OCI-LY1 (cell line): ENCODE data around the gene P2RY4.

Experiments
- H2AFZ ChIP-seq: fragments of 200-600 bp; sonication (generic), shearing (Covaris generic); 2 replicates; pipeline ENCODE4 v1.6.0; 2014; ENCODE audit warnings: antibody characterized with exemption, mild to moderate bottlenecking, low read length
- H3F3A ChIP-seq: fragments of 200-600 bp; sonication (generic), shearing (Covaris generic); 2 replicates; pipeline ENCODE4 v1.6.0; 2014; ENCODE audit warnings: mild to moderate bottlenecking, antibody characterized with exemption, low read length, moderate library complexity; ENCODE audit not compliant: insufficient read depth
- H3K27ac ChIP-seq: fragments of 200-600 bp; sonication (generic); 2 replicates; pipeline ENCODE4 v1.5.1; 2014; ENCODE audit warnings: low read length, mixed run types, mild to moderate bottlenecking, low read depth; ENCODE audit not compliant: poor library complexity, severe bottlenecking
- H3K27me3 ChIP-seq: fragments of 200-600 bp; sonication (generic); 2 replicates; pipeline ENCODE4 v1.6.0; 2014; ENCODE audit warnings: antibody characterized with exemption, mild to moderate bottlenecking, low read length, moderate library complexity; ENCODE audit not compliant: insufficient read depth
- H3K36me3 ChIP-seq: fragments of 200-600 bp; sonication (generic); 2 replicates; pipeline ENCODE4 v1.6.1; 2014; ENCODE audit warnings: mild to moderate bottlenecking, antibody characterized with exemption, low read length, moderate library complexity, mixed read lengths; ENCODE audit not compliant: insufficient read depth
- H3K4me1 ChIP-seq: fragments of 200-600 bp; sonication (generic); 2 replicates; pipeline ENCODE4 v1.5.1; 2014; ENCODE audit warnings: mild to moderate bottlenecking, low read length, moderate library complexity; ENCODE audit not compliant: insufficient read depth, severe bottlenecking
- H3K4me2 ChIP-seq: fragments of 200-600 bp; sonication (generic), shearing (Covaris generic); 2 replicates; pipeline ENCODE4 v1.6.1; 2014; ENCODE audit warnings: low read length
- H3K4me3 ChIP-seq: fragments of 200-600 bp; sonication (generic); 2 replicates; pipeline ENCODE4 v1.5.1; 2014; ENCODE audit warnings: low read length, low read depth, mild to moderate bottlenecking, mixed read lengths; ENCODE audit not compliant: poor library complexity, severe bottlenecking
- H3K79me2 ChIP-seq: fragments of 200-600 bp; shearing (Covaris generic); 2 replicates; pipeline ENCODE4 v1.6.1; 2016; ENCODE audit warnings: mixed run types, low read length, mixed read lengths; ENCODE audit not compliant: insufficient read depth
- H3K9ac ChIP-seq: fragments of 200-600 bp; sonication (generic), shearing (Covaris generic); 2 replicates; pipeline ENCODE4 v1.6.1; 2014; ENCODE audit warnings: mild to moderate bottlenecking, low read length, mixed read lengths
- H3K9me2 ChIP-seq: fragments of 200-600 bp; sonication (generic), shearing (Covaris generic); 2 replicates; pipeline ENCODE4 v1.6.1; 2014; ENCODE audit warnings: low read depth, mild to moderate bottlenecking, low read length, mixed read lengths
- H3K9me3 ChIP-seq: fragments of 200-600 bp; shearing (Covaris generic); 2 replicates; pipeline ENCODE4 v1.6.1; 2014; ENCODE audit warnings: low read length, mixed read lengths
- H4K20me1 ChIP-seq: fragments of 200-600 bp; sonication (generic), shearing (Covaris generic); 2 replicates; pipeline ENCODE4 v1.6.0; 2016; ENCODE audit warnings: mild to moderate bottlenecking, low read length; ENCODE audit not compliant: insufficient read depth
- CTCF ChIP-seq: fragments of 200-600 bp; sonication (generic), shearing (Covaris generic); IDR thresholded peaks from 2 replicates; pipeline ENCODE4 v1.5.1; 2017; ENCODE audit warnings: mild to moderate bottlenecking, antibody characterized with exemption, low read length, moderate library complexity, mixed read lengths
- EZH2 ChIP-seq: fragments of 200-600 bp; sonication (generic), shearing (Covaris generic); IDR thresholded peaks from 2 replicates; pipeline ENCODE4 v1.8.0; 2017; ENCODE audit warnings: borderline replicate concordance, mixed run types, mild to moderate bottlenecking, antibody characterized with exemption, low read length, moderate library complexity, mixed read lengths

P2RY4 gene

GRCh38 chrX:70260104-70260503, at the start of gene P2RY4:
Gene P2RY4, minus strand, starts transcription at chrX:70260204. Its CDS starts 580 bp downstream, at chrX:70259624.
- H3K4me2 ChIP-seq = no peak within 1 kb of the TSS
- H2AFZ ChIP-seq = no peak within 1 kb of the TSS
- no peaks in the 10 kb centered on the region for H3K4me1 ChIP-seq
- no peaks in the 10 kb centered on the region for H3K27me3 ChIP-seq
- no peaks in the 10 kb centered on the region for H3K9me2 ChIP-seq
- TF ChIP-seq EZH2 = no peak
- TF ChIP-seq CTCF = no peak
- H3K79me2 ChIP-seq = no peaks in the 10 kb centered on the region
- no peaks in the 10 kb centered on the region for H4K20me1 ChIP-seq
- H3K9me3 ChIP-seq = no peaks in the 10 kb centered on the region
- H3F3A ChIP-seq = no peaks in the 10 kb centered on the region
- no peak within 1 kb of the TSS for H3K9ac ChIP-seq
- H3K27ac ChIP-seq = no peak within 1 kb of the TSS
- no peak within 1 kb of the TSS for H3K4me3 ChIP-seq
- no peaks in the 10 kb centered on the region for H3K36me3 ChIP-seq

GRCh38 chrX:70301716-70302115, 41.7 kb upstream of the P2RY4 start:
- TF ChIP-seq CTCF (no peak), EZH2 (no peak)
- Histone ChIP-seq H3K9ac (no peak overlapping the region), H3K27ac (no peak overlapping the region), H3K79me2 (no peaks in the 10 kb centered on the region), H3K9me3 (no peaks in the 10 kb centered on the region), H3K4me1 (no peaks in the 10 kb centered on the region), H3F3A (no peaks in the 10 kb centered on the region), H3K36me3 (peaks cover 64% of the 10 kb centered on the region), H2AFZ (no peak overlapping the region), H3K27me3 (no peaks in the 10 kb centered on the region), H3K4me2 (no peak overlapping the region), H3K4me3 (no peak overlapping the region), H4K20me1 (no peaks in the 10 kb centered on the region), H3K9me2 (no peaks in the 10 kb centered on the region)

GRCh38 chrX:70293621-70294020, 33.6 kb upstream of the P2RY4 start:
- no peak overlapping the region for H3K9ac ChIP-seq
- H3K9me3 ChIP-seq = no peaks in the 10 kb centered on the region
- no peak overlapping the region for H3K4me2 ChIP-seq
- no peak for TF ChIP-seq EZH2
- no peaks in the 10 kb centered on the region for H3F3A ChIP-seq
- H3K4me3 ChIP-seq = no peak overlapping the region
- H3K36me3 ChIP-seq = peaks cover 35% of the 10 kb centered on the region
- no peak overlapping the region for H2AFZ ChIP-seq
- H3K4me1 ChIP-seq = peaks cover 28% of the 10 kb centered on the region
- no peaks in the 10 kb centered on the region for H4K20me1 ChIP-seq
- peaks cover 19% of the 10 kb centered on the region for H3K79me2 ChIP-seq
- H3K9me2 ChIP-seq = no peaks in the 10 kb centered on the region
- H3K27ac ChIP-seq = no peak overlapping the region
- H3K27me3 ChIP-seq = no peaks in the 10 kb centered on the region

- no peaks in the 10 kb centered on the region for H3K9me3 ChIP-seq
- H3K36me3 ChIP-seq = peaks cover 35% of the 10 kb centered on the region
- no peak overlapping the region for H3K27ac ChIP-seq
- no peaks in the 10 kb centered on the region for H3K27me3 ChIP-seq
- H3K9me2 ChIP-seq = no peaks in the 10 kb centered on the region
- no peak for TF ChIP-seq CTCF
- TF ChIP-seq EZH2 = no peak
- H3K4me2 ChIP-seq = peak overlapping the region; percentile 85; the same call in 1 of the 2 replicates
- peaks cover 28% of the 10 kb centered on the region for H3K4me1 ChIP-seq
- H4K20me1 ChIP-seq = no peaks in the 10 kb centered on the region
- peaks cover 19% of the 10 kb centered on the region for H3K79me2 ChIP-seq
- no peaks in the 10 kb centered on the region for H3F3A ChIP-seq
- H3K4me3 ChIP-seq = no peak overlapping the region
- no peak overlapping the region for H2AFZ ChIP-seq
- no peak overlapping the region for H3K9ac ChIP-seq
Measured at GRCh38 chrX:70292788-70293187, 32.8 kb upstream of the P2RY4 start.
